ENCODE measurements around the gene GALNT5. TPM values are rescaled to one million over a fixed set of nuclear protein-coding genes. Genes with fewer than 3 reads are reported as not detected.
A peak's percentile ranks its signal among the peaks of the same experiment; 100 is the strongest.

Gene GALNT5
- total RNA-seq, 1 donor from 2014 or later: not detected

DNA sequence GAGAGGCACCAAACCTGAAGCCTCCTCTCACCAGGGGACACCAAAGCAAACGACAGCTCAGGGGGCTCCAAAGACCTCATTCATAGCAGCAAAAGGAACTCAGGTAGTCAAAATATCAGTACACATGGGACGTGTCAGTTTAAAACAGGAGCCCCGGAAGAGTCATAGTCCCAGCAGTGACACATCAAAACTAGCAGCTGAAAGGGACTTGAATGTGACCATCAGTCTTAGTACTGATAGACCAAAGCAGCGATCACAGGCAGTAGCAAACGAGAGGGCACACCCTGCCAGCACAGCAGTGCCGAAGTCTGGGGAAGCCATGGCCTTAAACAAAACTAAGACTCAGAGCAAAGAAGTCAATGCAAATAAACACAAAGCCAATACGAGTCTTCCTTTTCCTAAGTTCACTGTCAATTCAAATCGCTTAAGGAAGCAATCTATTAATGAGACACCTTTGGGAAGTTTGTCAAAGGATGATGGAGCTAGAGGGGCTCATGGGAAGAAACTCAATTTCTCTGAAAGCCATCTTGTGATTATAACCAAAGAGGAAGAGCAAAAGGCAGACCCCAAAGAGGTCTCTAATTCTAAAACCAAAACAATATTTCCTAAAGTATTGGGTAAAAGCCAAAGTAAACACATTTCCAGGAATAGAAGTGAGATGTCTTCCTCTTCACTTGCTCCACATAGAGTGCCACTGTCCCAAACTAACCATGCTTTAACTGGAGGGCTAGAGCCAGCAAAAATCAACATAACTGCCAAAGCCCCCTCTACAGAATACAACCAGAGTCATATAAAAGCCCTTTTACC, 1.2 kb downstream of the GALNT5 start:
- DNase-seq (ENCODE audit: low spot score): no peak
- no peaks in the 10 kb centered on the region for H3F3A ChIP-seq (ENCODE audit: low read depth)
- Mint-ChIP-seq H3K4me3 (no peak overlapping the region), H3K27ac (no peak overlapping the region), H3K4me1 (peaks cover 25% of the 10 kb centered on the region), H3K27me3 (ENCODE audit: insufficient read depth, low read depth) (peaks cover 2% of the 10 kb centered on the region), H3K36me3 (no peaks in the 10 kb centered on the region), H3K9me3 (peaks cover 2% of the 10 kb centered on the region)
- no peak overlapping the region for H3K4me3 ChIP-seq
- peak overlapping the region; percentile 81 for H2AFZ ChIP-seq (replicated peaks)
- H4K20me1 ChIP-seq (ENCODE audit: low read depth): no peaks in the 10 kb centered on the region
- no peaks in the 10 kb centered on the region for H3K36me3 ChIP-seq
- H3K27me3 ChIP-seq: no peaks in the 10 kb centered on the region
- no peaks in the 10 kb centered on the region for H3K9me3 ChIP-seq (ENCODE audit: low read depth)
- H3K4me1 ChIP-seq: peaks cover 10% of the 10 kb centered on the region
- no peak overlapping the region for H3K27ac ChIP-seq
- H3K4me2 ChIP-seq: no peak overlapping the region
- TF ChIP-seq EZH2phosphoT487 (IDR thresholded peaks at IDR 0.05) (no peak), EZH2 (IDR thresholded peaks at IDR 0.05) (no peak)
- TF ChIP-seq, protein P1, sequence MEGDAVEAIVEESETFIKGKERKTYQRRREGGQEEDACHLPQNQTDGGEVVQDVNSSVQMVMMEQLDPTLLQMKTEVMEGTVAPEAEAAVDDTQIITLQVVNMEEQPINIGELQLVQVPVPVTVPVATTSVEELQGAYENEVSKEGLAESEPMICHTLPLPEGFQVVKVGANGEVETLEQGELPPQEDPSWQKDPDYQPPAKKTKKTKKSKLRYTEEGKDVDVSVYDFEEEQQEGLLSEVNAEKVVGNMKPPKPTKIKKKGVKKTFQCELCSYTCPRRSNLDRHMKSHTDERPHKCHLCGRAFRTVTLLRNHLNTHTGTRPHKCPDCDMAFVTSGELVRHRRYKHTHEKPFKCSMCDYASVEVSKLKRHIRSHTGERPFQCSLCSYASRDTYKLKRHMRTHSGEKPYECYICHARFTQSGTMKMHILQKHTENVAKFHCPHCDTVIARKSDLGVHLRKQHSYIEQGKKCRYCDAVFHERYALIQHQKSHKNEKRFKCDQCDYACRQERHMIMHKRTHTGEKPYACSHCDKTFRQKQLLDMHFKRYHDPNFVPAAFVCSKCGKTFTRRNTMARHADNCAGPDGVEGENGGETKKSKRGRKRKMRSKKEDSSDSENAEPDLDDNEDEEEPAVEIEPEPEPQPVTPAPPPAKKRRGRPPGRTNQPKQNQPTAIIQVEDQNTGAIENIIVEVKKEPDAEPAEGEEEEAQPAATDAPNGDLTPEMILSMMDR (IDR thresholded peaks at IDR 0.05): no peak
- no peaks in the 10 kb centered on the region for H3K79me2 ChIP-seq (ENCODE audit: low read depth)
- H3K9ac ChIP-seq: no peak overlapping the region

DNA sequence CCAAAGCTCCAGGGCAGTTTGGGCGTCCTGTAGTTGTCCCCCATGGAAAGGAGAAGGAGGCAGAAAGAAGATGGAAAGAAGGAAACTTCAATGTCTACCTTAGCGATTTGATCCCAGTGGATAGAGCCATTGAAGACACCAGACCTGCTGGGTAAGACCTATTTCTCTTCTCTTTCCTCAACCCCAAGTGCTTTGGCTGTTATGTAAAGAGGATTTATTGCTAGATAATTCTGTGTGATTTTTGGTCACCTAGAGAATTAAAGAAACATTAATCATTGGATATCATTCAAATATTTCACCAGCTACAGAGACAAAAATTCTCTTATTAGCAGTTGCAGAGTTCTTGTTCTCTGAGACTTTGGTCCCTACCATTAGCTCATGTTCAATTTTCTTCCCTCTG, 1.9 kb downstream of the GALNT5 start:
- no peaks in the 10 kb centered on the region for H3K79me2 ChIP-seq (ENCODE audit: low read depth)
- no peaks in the 10 kb centered on the region for H3F3A ChIP-seq (ENCODE audit: low read depth)
- Mint-ChIP-seq H3K9me3 (peaks cover 2% of the 10 kb centered on the region), H3K27ac (no peak overlapping the region), H3K4me1 (peaks cover 29% of the 10 kb centered on the region), H3K27me3 (ENCODE audit: insufficient read depth, low read depth) (peaks cover 2% of the 10 kb centered on the region), H3K36me3 (no peaks in the 10 kb centered on the region), H3K4me3 (no peak overlapping the region)
- H2AFZ ChIP-seq (replicated peaks): no peak overlapping the region
- no peak overlapping the region for H3K4me3 ChIP-seq
- no peaks in the 10 kb centered on the region for H3K36me3 ChIP-seq
- no peaks in the 10 kb centered on the region for H3K27me3 ChIP-seq
- no peak overlapping the region for H3K27ac ChIP-seq
- no peaks in the 10 kb centered on the region for H3K9me3 ChIP-seq (ENCODE audit: low read depth)
- TF ChIP-seq EZH2phosphoT487 (IDR thresholded peaks at IDR 0.05) (no peak), EZH2 (IDR thresholded peaks at IDR 0.05) (no peak)
- TF ChIP-seq, protein P1 (IDR thresholded peaks at IDR 0.05): no peak
- no peak overlapping the region for H3K4me2 ChIP-seq
- H4K20me1 ChIP-seq (ENCODE audit: low read depth): no peaks in the 10 kb centered on the region
- DNase-seq (ENCODE audit: low spot score): no peak
- no peak overlapping the region for H3K9ac ChIP-seq
- H3K4me1 ChIP-seq: peaks cover 17% of the 10 kb centered on the region

GRCh38 chr2:157259960-157260359, 2.5 kb downstream of the GALNT5 start:
- Histone ChIP-seq H3K9ac (no peak overlapping the region), H3K4me1 (peaks cover 23% of the 10 kb centered on the region), H4K20me1 (ENCODE audit: low read depth) (no peaks in the 10 kb centered on the region), H3K9me3 (ENCODE audit: low read depth) (no peaks in the 10 kb centered on the region), H3K4me2 (no peak overlapping the region), H3K36me3 (no peaks in the 10 kb centered on the region), H3F3A (ENCODE audit: low read depth) (no peaks in the 10 kb centered on the region), H3K27me3 (no peaks in the 10 kb centered on the region), H3K27ac (no peak overlapping the region), H2AFZ (replicated peaks) (no peak overlapping the region), H3K4me3 (no peak overlapping the region), H3K79me2 (ENCODE audit: low read depth) (no peaks in the 10 kb centered on the region)
- Mint-ChIP-seq H3K4me3 (no peak overlapping the region), H3K27me3 (ENCODE audit: insufficient read depth, low read depth) (peaks cover 2% of the 10 kb centered on the region), H3K4me1 (peaks cover 34% of the 10 kb centered on the region), H3K9me3 (peaks cover 2% of the 10 kb centered on the region), H3K27ac (no peak overlapping the region), H3K36me3 (no peaks in the 10 kb centered on the region)
- no peak for DNase-seq (ENCODE audit: low spot score)
- TF ChIP-seq, protein P1 (IDR thresholded peaks at IDR 0.05): no peak
- no peak for TF ChIP-seq EZH2 (IDR thresholded peaks at IDR 0.05)
- TF ChIP-seq EZH2phosphoT487 (IDR thresholded peaks at IDR 0.05): no peak
